LNCaP clone FGC (cell line): ENCODE results near the gene VSIG10L2.

Source experiments
- DNase-seq: peaks from one replicate; pipeline ENCODE4 v3.0.0-alpha.2; 2011; ENCODE audit warnings: low read depth
- H3K4me3 ChIP-seq: 2 replicates; pipeline ENCODE4 v1.5.1; 2011; ENCODE audit warnings: mild to moderate bottlenecking, low read depth, low read length, control low read depth
- CTCF ChIP-seq: IDR thresholded peaks from 2 replicates; pipeline ENCODE4 v1.5.1; 2012; ENCODE audit warnings: mild to moderate bottlenecking; ENCODE audit not compliant: control insufficient read depth, insufficient read depth; ENCODE audit errors: extremely low read depth

Gene VSIG10L2

GRCh38 chr11:125930076-125930450 lies 15.8 kb upstream of the VSIG10L2 start:
- TF ChIP-seq CTCF: no peak
- DNase-seq: no peak
- H3K4me3 ChIP-seq: no peak overlapping the region

- no peak for DNase-seq
- TF ChIP-seq CTCF: no peak
- H3K4me3 ChIP-seq: no peak overlapping the region
These were observed 14.7 kb upstream of the VSIG10L2 start for GRCh38 chr11:125931116-125931515.

GRCh38 chr11:125931668-125932067 lies 14.2 kb upstream of the VSIG10L2 start:
- no peak for TF ChIP-seq CTCF
- DNase-seq: no peak
- no peak overlapping the region for H3K4me3 ChIP-seq

- DNase-seq: no peak
- no peak for TF ChIP-seq CTCF
- H3K4me3 ChIP-seq: no peak overlapping the region
These were observed 13.5 kb upstream of the VSIG10L2 start for GRCh38 chr11:125932301-125932700.

GRCh38 chr11:125933030-125933813 lies 12.6 kb upstream of the VSIG10L2 start:
- no peak overlapping the region for H3K4me3 ChIP-seq
- no peak for TF ChIP-seq CTCF
- DNase-seq: no peak

GRCh38 chr11:125934473-125934872 lies 11.4 kb upstream of the VSIG10L2 start:
- no peak for DNase-seq

More at GRCh38 chr11:125934473-125934872, 11.4 kb upstream of the VSIG10L2 start:
- TF ChIP-seq CTCF: no peak
- H3K4me3 ChIP-seq: no peak overlapping the region
